ENCODE data around the gene DZANK1. TPM values are rescaled to one million over a fixed set of nuclear protein-coding genes. Genes with fewer than 3 reads are reported as not detected.
"Not testable (repeated sequence)": the region's sequence is repeated elsewhere in the genome, so short reads cannot be mapped to it uniquely, and the experiment has no call there.

The DZANK1 gene
- polyA plus RNA-seq, 3 donors, result 5.8 to 11.5 (median 10.9) TPM

- no peak for DNase-seq
Observed at GRCh38 chr20:18443886-18444285, 22.9 kb downstream of the DZANK1 start.

DNA sequence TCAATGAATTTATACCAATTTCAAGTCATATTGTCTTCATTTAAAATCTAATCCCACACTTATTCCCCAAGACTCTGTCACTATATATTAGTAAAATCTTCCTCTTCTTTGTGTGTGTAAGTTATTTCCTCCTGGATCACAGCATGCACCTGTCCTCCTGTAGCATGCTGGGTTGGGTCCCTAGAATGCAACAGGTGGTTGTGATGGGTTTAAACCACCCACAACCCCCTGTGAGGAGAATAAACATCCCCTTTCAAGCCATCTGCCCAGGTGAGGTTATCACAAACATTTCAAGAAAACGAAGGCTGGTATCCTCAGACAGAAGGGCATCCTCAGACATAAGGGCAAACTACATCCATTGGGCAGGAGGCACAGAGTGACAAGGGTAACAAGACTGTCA lies 26.4 kb downstream of the DZANK1 start:
- no peak for DNase-seq

DNA sequence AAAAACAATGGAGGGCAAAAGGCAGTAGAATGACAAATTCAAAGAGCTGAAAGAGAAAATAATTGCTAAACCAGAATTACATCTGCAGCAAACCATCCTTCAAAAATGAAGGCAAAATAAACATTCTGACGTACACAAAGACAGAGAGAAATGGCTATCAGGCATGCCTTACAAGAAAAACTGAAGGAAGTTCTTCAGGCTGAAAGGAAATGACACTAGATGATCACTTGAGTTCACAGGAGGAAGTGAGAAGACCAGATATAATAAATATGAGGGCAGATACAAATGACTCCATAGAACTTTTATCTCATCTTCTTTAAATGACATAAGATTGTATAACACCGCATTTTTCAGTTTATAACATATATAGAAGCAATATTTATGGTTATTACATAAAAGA lies 30.0 kb downstream of the DZANK1 start:
- DNase-seq, result no peak

DNA sequence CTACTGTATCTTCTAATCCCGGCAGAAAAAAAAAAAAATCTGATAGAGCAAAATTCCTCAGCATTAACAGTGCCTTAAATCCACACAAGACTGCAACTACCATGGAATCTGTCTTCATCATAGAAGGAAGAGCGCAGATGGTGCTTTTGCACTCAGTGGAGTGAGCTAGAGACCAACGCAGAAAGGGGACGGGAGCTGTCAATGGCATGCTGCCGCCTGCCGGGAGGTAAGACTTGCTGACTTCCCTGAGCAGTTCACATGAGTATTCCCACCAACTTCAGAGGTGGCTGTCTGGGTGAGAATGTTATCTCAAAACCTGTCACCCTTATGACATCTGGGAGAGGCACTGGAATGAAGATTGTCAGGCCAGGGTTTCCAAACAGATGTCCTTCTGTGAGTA lies 35.6 kb downstream of the DZANK1 start:
- no peak for DNase-seq

DNA sequence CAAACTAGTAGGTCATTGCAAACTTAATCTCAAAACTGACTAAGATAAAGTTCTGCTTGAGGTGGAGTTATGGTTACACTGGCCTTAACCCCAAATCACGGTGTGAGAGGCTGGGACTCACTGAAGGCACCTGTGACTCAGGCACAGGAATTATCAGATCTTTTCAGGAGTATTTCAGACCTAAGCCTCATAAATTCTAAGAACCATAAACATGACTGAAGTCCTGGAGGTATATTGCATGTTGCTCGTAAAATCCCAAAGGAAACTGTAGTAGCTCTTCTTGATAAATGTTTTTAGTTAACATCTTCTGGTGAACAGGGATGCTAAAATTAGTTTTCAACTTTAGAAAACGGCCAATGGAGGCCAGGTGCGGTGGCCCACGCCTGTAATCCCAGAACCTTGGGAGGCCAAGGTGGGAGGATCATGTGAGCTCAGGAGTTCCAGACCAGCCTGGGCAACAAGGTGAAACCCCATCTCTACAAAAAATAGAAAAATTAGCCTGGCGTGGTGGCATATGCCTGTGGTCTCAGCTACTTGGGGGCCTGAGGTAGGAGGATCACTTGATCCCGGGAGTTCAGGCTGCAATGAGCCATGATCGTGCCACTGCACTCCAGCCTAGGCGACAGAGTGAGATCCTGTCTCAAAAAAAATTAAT lies 36.5 kb downstream of the DZANK1 start:
- DNase-seq, result no peak

GRCh38 chr20:18428490-18429173 lies 38.2 kb downstream of the DZANK1 start:
- no peak for DNase-seq

DNA sequence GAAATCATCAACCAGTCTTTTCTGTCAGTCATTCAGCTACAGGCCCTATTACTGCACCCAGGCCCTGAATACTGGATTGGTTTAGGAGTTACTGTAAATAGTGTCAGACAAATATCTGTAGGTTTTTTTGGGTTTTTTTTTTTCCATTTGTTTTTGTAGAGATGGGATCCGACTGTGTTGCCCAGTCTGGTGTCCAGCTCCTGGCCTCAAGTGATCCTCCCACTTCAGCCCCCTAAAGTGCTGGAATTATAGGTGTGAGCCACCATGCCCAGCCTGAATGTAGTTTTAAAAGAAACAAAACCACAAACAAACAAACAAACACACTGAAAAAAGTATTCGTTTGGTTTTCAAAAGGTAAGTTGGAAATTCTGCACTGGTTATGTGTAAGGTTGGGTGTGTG lies 39.6 kb downstream of the DZANK1 start:
- DNase-seq, result no peak

GRCh38 chr20:18421608-18422007 lies 45.2 kb downstream of the DZANK1 start:
- no peak for DNase-seq

- DNase-seq, result no peak
Observed at GRCh38 chr20:18416486-18416885, 50.3 kb downstream of the DZANK1 start.

- DNase-seq, result no peak
Observed at GRCh38 chr20:18414140-18414539, 52.7 kb downstream of the DZANK1 start.

DNA sequence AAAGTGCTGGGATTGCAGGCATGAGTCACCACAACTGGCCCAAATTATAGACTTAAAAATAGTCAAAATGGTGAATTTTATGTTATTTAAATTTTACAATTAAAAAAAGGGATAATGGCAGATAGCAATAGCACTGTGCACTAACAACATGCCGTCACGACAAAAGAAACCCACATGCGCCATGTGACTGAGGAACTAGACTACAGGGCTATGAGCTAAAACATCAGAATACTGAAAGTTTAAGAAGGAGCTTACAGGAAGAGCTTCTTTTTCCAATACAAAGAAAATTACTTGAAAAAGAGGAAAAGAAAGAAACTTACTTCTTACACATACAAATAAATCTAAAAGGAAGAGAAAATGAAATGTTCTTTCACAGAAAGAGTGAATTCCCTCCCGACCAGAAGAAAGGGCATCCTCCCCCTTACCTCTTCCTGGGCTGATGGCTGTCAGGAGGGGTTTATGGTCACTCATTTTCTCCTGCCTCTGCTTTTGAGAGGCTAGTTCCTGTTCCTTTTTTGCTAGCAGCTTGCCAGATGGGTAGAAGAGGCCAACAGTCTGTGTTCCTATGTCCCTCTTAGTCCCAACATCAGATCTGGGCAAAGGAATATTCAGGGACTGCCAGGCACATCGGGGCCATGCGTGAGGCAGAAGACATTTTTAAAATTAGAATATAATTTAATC lies 54.5 kb downstream of the DZANK1 start:
- DNase-seq, result no peak

GRCh38 chr20:18405826-18406225 lies 61.0 kb downstream of the DZANK1 start:
- DNase-seq, result no peak

GRCh38 chr20:18404172-18404571 lies 62.7 kb downstream of the DZANK1 start:
- no peak for DNase-seq

- no peak for DNase-seq
Observed at GRCh38 chr20:18403269-18403668, 63.6 kb downstream of the DZANK1 start.

GRCh38 chr20:18401305-18401704 lies 65.5 kb downstream of the DZANK1 start:
- no peak for DNase-seq

GRCh38 chr20:18400460-18400859 lies 66.4 kb downstream of the DZANK1 start:
- DNase-seq, result no peak

- DNase-seq, result not testable (repeated sequence)
Observed at GRCh38 chr20:18398713-18399112, 68.1 kb downstream of the DZANK1 start.

DNA sequence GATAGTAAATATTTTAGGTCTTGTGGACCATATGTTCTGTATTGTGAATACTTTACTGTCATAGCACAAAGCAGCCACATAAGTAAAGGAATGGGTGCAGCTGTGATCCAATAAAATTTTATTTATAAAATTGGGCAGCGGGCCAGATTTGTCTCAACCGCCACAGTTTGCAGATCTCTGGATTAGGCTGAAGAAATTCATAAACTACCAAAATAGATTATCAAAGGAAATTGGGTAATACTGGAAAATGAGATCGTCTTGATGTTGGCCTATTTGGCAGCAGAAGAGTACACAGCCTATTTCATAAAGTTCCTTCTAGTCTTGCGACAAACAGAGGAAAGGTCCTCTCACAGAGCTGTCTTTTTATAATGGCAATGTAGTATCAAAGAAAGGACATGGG lies 69.8 kb downstream of the DZANK1 start:
- DNase-seq, result peak; percentile 42

GRCh38 chr20:18395544-18395943 lies 71.3 kb downstream of the DZANK1 start:
- DNase-seq, result no peak

- DNase-seq, result no peak
Observed at GRCh38 chr20:18394363-18394762, 72.5 kb downstream of the DZANK1 start.

- no peak for DNase-seq
Observed at GRCh38 chr20:18391686-18392085, 75.1 kb downstream of the DZANK1 start.

DNA sequence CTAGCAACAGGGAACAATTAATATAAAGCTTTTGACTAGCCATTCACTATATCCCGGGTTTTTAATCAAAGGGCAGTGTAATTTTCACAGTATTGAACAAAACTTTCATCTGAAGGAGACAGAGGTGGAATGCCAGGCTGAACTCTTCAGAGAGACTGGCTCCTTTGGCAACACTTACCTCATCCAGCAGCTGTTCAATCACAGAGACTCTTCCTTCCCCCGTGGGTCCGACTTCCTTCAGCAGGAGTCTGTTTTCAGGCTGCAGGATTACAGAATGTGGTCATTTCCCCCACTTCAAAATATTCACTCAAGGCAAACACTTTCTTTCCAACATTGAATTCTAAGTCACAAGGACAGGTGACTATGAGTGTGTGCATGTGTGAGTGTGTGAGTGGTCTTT lies 76.6 kb downstream of the DZANK1 start:
- DNase-seq, result no peak

- no peak for DNase-seq
Observed at GRCh38 chr20:18388860-18389259, 78.0 kb downstream of the DZANK1 start.
